Sigmoid colon (tissue), 4 donors: ENCODE results near the gene CYP26B1.

Experiments used
- EP300 ChIP-seq, 4 donors: sonication (generic); formaldehyde crosslinking; IDR thresholded peaks; one replicate each; pipeline ENCODE4 v1.6.1; 2017; ENCODE audit warnings: antibody characterized with exemption in 4 of 4
- POLR2A ChIP-seq, 2 donors: fragments of 450-650 bp; IDR thresholded peaks; one replicate each; pipeline ENCODE4 v1.6.1; 2016; ENCODE audit warnings: antibody characterized with exemption in 2 of 2, mild to moderate bottlenecking in 2 of 2, moderate library complexity in 2 of 2
- POLR2AphosphoS5 ChIP-seq, 4 donors: sonication (generic); formaldehyde crosslinking; IDR thresholded peaks; one replicate each; pipeline ENCODE4 v1.6.1; 2017; ENCODE audit warnings: antibody characterized with exemption in 4 of 4
- TF ChIP-seq, protein P1 (sequence below), 4 experiments: fragments of 450-650 bp in 3 of 4; fragments of 200-600 bp in 1 of 4; IDR thresholded peaks; one replicate each; pipeline ENCODE4 v1.5.1; 2016 to 2019; ENCODE audit warnings: antibody characterized with exemption in 4 of 4, mild to moderate bottlenecking in 3 of 4, moderate library complexity in 2 of 4

- TF ChIP-seq, protein P1, sequence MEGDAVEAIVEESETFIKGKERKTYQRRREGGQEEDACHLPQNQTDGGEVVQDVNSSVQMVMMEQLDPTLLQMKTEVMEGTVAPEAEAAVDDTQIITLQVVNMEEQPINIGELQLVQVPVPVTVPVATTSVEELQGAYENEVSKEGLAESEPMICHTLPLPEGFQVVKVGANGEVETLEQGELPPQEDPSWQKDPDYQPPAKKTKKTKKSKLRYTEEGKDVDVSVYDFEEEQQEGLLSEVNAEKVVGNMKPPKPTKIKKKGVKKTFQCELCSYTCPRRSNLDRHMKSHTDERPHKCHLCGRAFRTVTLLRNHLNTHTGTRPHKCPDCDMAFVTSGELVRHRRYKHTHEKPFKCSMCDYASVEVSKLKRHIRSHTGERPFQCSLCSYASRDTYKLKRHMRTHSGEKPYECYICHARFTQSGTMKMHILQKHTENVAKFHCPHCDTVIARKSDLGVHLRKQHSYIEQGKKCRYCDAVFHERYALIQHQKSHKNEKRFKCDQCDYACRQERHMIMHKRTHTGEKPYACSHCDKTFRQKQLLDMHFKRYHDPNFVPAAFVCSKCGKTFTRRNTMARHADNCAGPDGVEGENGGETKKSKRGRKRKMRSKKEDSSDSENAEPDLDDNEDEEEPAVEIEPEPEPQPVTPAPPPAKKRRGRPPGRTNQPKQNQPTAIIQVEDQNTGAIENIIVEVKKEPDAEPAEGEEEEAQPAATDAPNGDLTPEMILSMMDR (IDR thresholded peaks at IDR 0.05), result no peak
- TF ChIP-seq POLR2A (IDR thresholded peaks at IDR 0.05) (no peak), POLR2AphosphoS5 (IDR thresholded peaks at IDR 0.05) (peak in 2 of 4 donors; percentile 31 to 49), EP300 (IDR thresholded peaks at IDR 0.05) (no peak)
These were observed 2.4 kb downstream of the CYP26B1 start for GRCh38 chr2:72145289-72145657.
